ENCODE results near the gene PIK3C2G. TPM values are rescaled to one million over a fixed set of nuclear protein-coding genes. Genes with fewer than 3 reads are reported as not detected.
A peak's percentile ranks its signal among the peaks of the same experiment; 100 is the strongest.

Gene PIK3C2G
- total RNA-seq, 4 donors from 2014 or later: 0.10 to 0.88 (median 0.40) TPM; not detected in 1

DNA sequence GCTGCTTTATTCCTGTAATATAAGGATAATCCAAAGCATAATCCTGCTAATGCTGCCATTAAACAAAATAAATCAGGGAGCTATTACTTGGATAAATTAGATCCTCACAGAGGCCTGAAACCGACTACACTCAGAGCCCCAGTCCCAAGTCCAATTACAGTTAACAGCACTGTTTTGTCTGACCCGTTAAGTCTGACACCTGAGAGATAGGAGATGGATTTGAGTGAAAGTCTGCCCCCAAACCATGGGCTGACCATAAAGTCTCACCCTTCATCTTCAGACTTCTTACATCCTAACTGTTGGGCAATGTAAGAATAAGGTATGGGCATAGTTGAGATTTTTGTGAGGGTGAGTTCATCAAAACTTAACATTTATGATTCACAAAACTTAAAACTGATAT lies 294.8 kb downstream of the PIK3C2G start:
- TF ChIP-seq POLR2A (IDR thresholded peaks at IDR 0.05): no peak
- TF ChIP-seq, protein P1, sequence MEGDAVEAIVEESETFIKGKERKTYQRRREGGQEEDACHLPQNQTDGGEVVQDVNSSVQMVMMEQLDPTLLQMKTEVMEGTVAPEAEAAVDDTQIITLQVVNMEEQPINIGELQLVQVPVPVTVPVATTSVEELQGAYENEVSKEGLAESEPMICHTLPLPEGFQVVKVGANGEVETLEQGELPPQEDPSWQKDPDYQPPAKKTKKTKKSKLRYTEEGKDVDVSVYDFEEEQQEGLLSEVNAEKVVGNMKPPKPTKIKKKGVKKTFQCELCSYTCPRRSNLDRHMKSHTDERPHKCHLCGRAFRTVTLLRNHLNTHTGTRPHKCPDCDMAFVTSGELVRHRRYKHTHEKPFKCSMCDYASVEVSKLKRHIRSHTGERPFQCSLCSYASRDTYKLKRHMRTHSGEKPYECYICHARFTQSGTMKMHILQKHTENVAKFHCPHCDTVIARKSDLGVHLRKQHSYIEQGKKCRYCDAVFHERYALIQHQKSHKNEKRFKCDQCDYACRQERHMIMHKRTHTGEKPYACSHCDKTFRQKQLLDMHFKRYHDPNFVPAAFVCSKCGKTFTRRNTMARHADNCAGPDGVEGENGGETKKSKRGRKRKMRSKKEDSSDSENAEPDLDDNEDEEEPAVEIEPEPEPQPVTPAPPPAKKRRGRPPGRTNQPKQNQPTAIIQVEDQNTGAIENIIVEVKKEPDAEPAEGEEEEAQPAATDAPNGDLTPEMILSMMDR (IDR thresholded peaks at IDR 0.05): no peak
- Histone ChIP-seq H3K27me3 (no peaks in the 10 kb centered on the region), H3K4me3 (replicated peaks in 1 of 3) (no peak overlapping the region), H3K27ac (no peak overlapping the region), H3K4me1 (no peaks in the 10 kb centered on the region), H3K36me3 (no peaks in the 10 kb centered on the region), H3K9me3 (no peaks in the 10 kb centered on the region)
- intact Hi-C loops (cut with DNase I): no loop called here
- no peak for DNase-seq
- 95 to 97% methylated on average over 2 of the region's 2 CpGs for WGBS, 2 donors

- Histone ChIP-seq H3K27me3 (no peaks in the 10 kb centered on the region), H3K9me3 (no peaks in the 10 kb centered on the region), H3K4me1 (no peaks in the 10 kb centered on the region), H3K4me3 (replicated peaks in 1 of 3) (no peak overlapping the region), H3K27ac (no peak overlapping the region), H3K36me3 (no peaks in the 10 kb centered on the region)
- intact Hi-C loops (cut with DNase I): no loop called here
- TF ChIP-seq, protein P1 (IDR thresholded peaks at IDR 0.05): no peak
- no peak for TF ChIP-seq POLR2A (IDR thresholded peaks at IDR 0.05)
- no peak for DNase-seq
- WGBS, 2 donors: 70 to 75% methylated on average over 1 of the region's 1 CpG
Observed at GRCh38 chr12:18559242-18559641, 297.9 kb downstream of the PIK3C2G start.

- Histone ChIP-seq H3K4me1 (no peaks in the 10 kb centered on the region), H3K27me3 (no peaks in the 10 kb centered on the region), H3K4me3 (replicated peaks in 1 of 3) (no peak overlapping the region), H3K36me3 (no peaks in the 10 kb centered on the region), H3K27ac (no peak overlapping the region), H3K9me3 (no peaks in the 10 kb centered on the region)
- intact Hi-C loops (cut with DNase I): no loop called here
- DNase-seq: no peak
- 72 to 80% methylated on average over 4 of the region's 4 CpGs for WGBS, 2 donors
- TF ChIP-seq, protein P1 (IDR thresholded peaks at IDR 0.05): no peak
- no peak for TF ChIP-seq POLR2A (IDR thresholded peaks at IDR 0.05)
Observed at GRCh38 chr12:18562531-18562930, 301.2 kb downstream of the PIK3C2G start.

GRCh38 chr12:18564306-18564705 lies 303.0 kb downstream of the PIK3C2G start:
- Histone ChIP-seq H3K36me3 (no peaks in the 10 kb centered on the region), H3K4me1 (no peaks in the 10 kb centered on the region), H3K9me3 (no peaks in the 10 kb centered on the region), H3K27me3 (no peaks in the 10 kb centered on the region), H3K27ac (no peak overlapping the region), H3K4me3 (replicated peaks in 1 of 3) (no peak overlapping the region)
- intact Hi-C loops (cut with DNase I): no loop called here
- TF ChIP-seq, protein P1 (IDR thresholded peaks at IDR 0.05): no peak
- TF ChIP-seq POLR2A (IDR thresholded peaks at IDR 0.05): no peak
- no peak for DNase-seq
- WGBS, 2 donors: 84 to 86% methylated on average over 1 of the region's 1 CpG

- TF ChIP-seq, protein P1 (IDR thresholded peaks at IDR 0.05): no peak
- TF ChIP-seq POLR2A (IDR thresholded peaks at IDR 0.05): no peak
- Histone ChIP-seq H3K27ac (no peak overlapping the region), H3K9me3 (no peaks in the 10 kb centered on the region), H3K36me3 (no peaks in the 10 kb centered on the region), H3K4me1 (no peaks in the 10 kb centered on the region), H3K4me3 (replicated peaks in 1 of 3) (no peak overlapping the region), H3K27me3 (no peaks in the 10 kb centered on the region)
- intact Hi-C loops (cut with DNase I): no loop called here
- peak in 1 of 2 donors; percentile 33 for DNase-seq
- 51 to 69% methylated on average over 2 of the region's 2 CpGs for WGBS, 2 donors
Observed at GRCh38 chr12:18567787-18568186, 306.5 kb downstream of the PIK3C2G start.

All from thyroid gland (tissue), 4 donors.